Natural killer cell treated with Interleukin-12 subunit alpha and Interleukin-12 subunit beta and Interleukin-15 and Interleukin-18, amount 100 ng/mL, for 72 hours (primary cell): ENCODE results near the gene ADCY4. TPM values are rescaled to one million over a fixed set of nuclear protein-coding genes. Genes with fewer than 3 reads are reported as not detected.

Experiments
- ATAC-seq, 2 donors: fragments of 150-1000 bp; cut with Tn5 transposase in 1 of 2; sonication (Bioruptor Pico), chemical (Tn5 transposase) in 1 of 2; 2 replicates each; pipeline ENCODE4 v1.10.0; 2021
- DNase-seq: peaks from one replicate; pipeline ENCODE4 v3.0.0; 2022; ENCODE audit warnings: low spot score
- H3K27ac Mint-ChIP-seq, 2 donors: 1 replicate in 1 of 2; 2 replicates in 1 of 2; pipeline ENCODE4 v1.8.0; 2022; ENCODE audit warnings: mixed read lengths in 2 of 2, mild to moderate bottlenecking in 1 of 2, moderate library complexity in 1 of 2
- H3K27me3 Mint-ChIP-seq, 2 donors: 1 replicate in 1 of 2; 2 replicates in 1 of 2; pipeline ENCODE4 v1.8.0; 2022; ENCODE audit warnings: mixed read lengths in 2 of 2
- H3K36me3 Mint-ChIP-seq: one replicate; pipeline ENCODE4 v1.8.0; 2022; ENCODE audit warnings: mixed read lengths
- H3K4me1 Mint-ChIP-seq, 2 donors: 1 replicate in 1 of 2; 2 replicates in 1 of 2; pipeline ENCODE4 v1.8.0; 2022; ENCODE audit warnings: low read depth in 2 of 2, mixed read lengths in 2 of 2, mild to moderate bottlenecking in 1 of 2
- H3K4me3 Mint-ChIP-seq: one replicate; pipeline ENCODE4 v1.8.0; 2022; ENCODE audit warnings: mixed read lengths
- H3K9me3 Mint-ChIP-seq: 2 replicates; pipeline ENCODE4 v1.8.0; 2022; ENCODE audit warnings: mixed read lengths
- total RNA-seq, 2 donors: library from RNA; stranded (reverse); gene quantifications; one replicate each; pipeline ENCODE4 v1.2.3, GENCODE V29; 2022

Gene ADCY4
- total RNA-seq, 2 donors from 2014 or later = 1.0 to 1.9 TPM

GRCh38 chr14:24312736-24313507, 21.9 kb downstream of the ADCY4 start:
- Mint-ChIP-seq H3K27me3 (no peaks in the 10 kb centered on the region), H3K4me1 (peaks cover 69 to 76% of the 10 kb centered on the region in 2 donors), H3K9me3 (no peaks in the 10 kb centered on the region), H3K4me3 (peak overlapping the region; percentile 84), H3K27ac (peak overlapping the region; percentile 83 to 93), H3K36me3 (peaks cover 5% of the 10 kb centered on the region)
- ATAC-seq (peak; percentile 39 to 52), DNase-seq (no peak)

- Mint-ChIP-seq H3K36me3 (no peaks in the 10 kb centered on the region), H3K4me1 (peaks cover 69 to 71% of the 10 kb centered on the region in 2 donors)
- DNase-seq = no peak
These were observed 22.8 kb downstream of the ADCY4 start for GRCh38 chr14:24311837-24312615.

GRCh38 chr14:24310646-24311604, 23.9 kb downstream of the ADCY4 start, which contains the start of gene LTB4R:
Gene LTB4R, plus strand, starts transcription at chr14:24311502. Its CDS starts 4,150 bp downstream, at chr14:24315652.
- peak within 1 kb of the TSS; percentile 83 to 93 for H3K27ac Mint-ChIP-seq
- H3K27me3 Mint-ChIP-seq = no peaks in the 10 kb centered on the region
- H3K36me3 Mint-ChIP-seq = peaks cover 2% of the 10 kb centered on the region
- peak within 1 kb of the TSS; percentile 84 for H3K4me3 Mint-ChIP-seq
- ATAC-seq = peak; percentile 87
- peaks cover 69 to 71% of the 10 kb centered on the region in 2 donors for H3K4me1 Mint-ChIP-seq
- peak; percentile 71 for DNase-seq
- no peaks in the 10 kb centered on the region for H3K9me3 Mint-ChIP-seq

More at GRCh38 chr14:24311837-24312615, 22.8 kb downstream of the ADCY4 start:
- H3K9me3 Mint-ChIP-seq = no peaks in the 10 kb centered on the region
- H3K4me3 Mint-ChIP-seq = peak overlapping the region; percentile 84
- H3K27me3 Mint-ChIP-seq = no peaks in the 10 kb centered on the region
- ATAC-seq = peak; percentile 5 to 48
- peak overlapping the region; percentile 83 to 93 for H3K27ac Mint-ChIP-seq

- Mint-ChIP-seq H3K4me3 (peak overlapping the region; percentile 84), H3K4me1 (peaks cover 64 to 66% of the 10 kb centered on the region in 2 donors), H3K27me3 (no peaks in the 10 kb centered on the region), H3K36me3 (peaks cover 9% of the 10 kb centered on the region), H3K27ac (peak overlapping the region; percentile 61 to 70), H3K9me3 (no peaks in the 10 kb centered on the region)
- DNase-seq (no peak), ATAC-seq (no peak)
These were observed 24.6 kb downstream of the ADCY4 start for GRCh38 chr14:24310265-24310645.

- Mint-ChIP-seq H3K27me3 (no peaks in the 10 kb centered on the region), H3K27ac (peak within 1 kb of the TSS; percentile 61 to 70)
These were observed 25.2 kb downstream of the ADCY4 start, which contains the start of gene LTB4R2 for GRCh38 chr14:24309538-24310264. Gene LTB4R2, plus strand, starts transcription at chr14:24310140. Its CDS starts 525 bp downstream, at chr14:24310665.

GRCh38 chr14:24308342-24309124, 26.3 kb downstream of the ADCY4 start:
- ATAC-seq (no peak), DNase-seq (no peak)
- Mint-ChIP-seq H3K9me3 (no peaks in the 10 kb centered on the region), H3K4me1 (peaks cover 51 to 53% of the 10 kb centered on the region in 2 donors), H3K27me3 (no peaks in the 10 kb centered on the region), H3K4me3 (peak overlapping the region; percentile 2), H3K27ac (peak overlapping the region; percentile 9 to 70), H3K36me3 (peaks cover 23% of the 10 kb centered on the region)

More at GRCh38 chr14:24309538-24310264, 25.2 kb downstream of the ADCY4 start, which contains the start of gene LTB4R2:
- no peak for ATAC-seq
- Mint-ChIP-seq H3K36me3 (peaks cover 14% of the 10 kb centered on the region), H3K4me3 (peak within 1 kb of the TSS; percentile 84), H3K4me1 (peaks cover 59 to 65% of the 10 kb centered on the region in 2 donors), H3K9me3 (no peaks in the 10 kb centered on the region)
- DNase-seq = no peak

- ATAC-seq (no peak), DNase-seq (no peak)
- Mint-ChIP-seq H3K4me3 (peak within 1 kb of the TSS; percentile 2), H3K9me3 (no peaks in the 10 kb centered on the region), H3K4me1 (peaks cover 44 to 46% of the 10 kb centered on the region in 2 donors), H3K27me3 (no peaks in the 10 kb centered on the region), H3K36me3 (peaks cover 23% of the 10 kb centered on the region), H3K27ac (peak within 1 kb of the TSS; percentile 9 to 15)
These were observed 27.1 kb downstream of the ADCY4 start, which contains the start of gene CIDEB for GRCh38 chr14:24307575-24308341. Gene CIDEB, minus strand, starts transcription at chr14:24307977. Its CDS starts 119 bp downstream, at chr14:24307858.

GRCh38 chr14:24307156-24307574, 27.7 kb downstream of the ADCY4 start:
- DNase-seq (no peak), ATAC-seq (no peak)
- Mint-ChIP-seq H3K4me3 (no peak overlapping the region), H3K36me3 (peaks cover 23% of the 10 kb centered on the region), H3K27me3 (no peaks in the 10 kb centered on the region), H3K27ac (peak overlapping the region in 1 of 2 donors; percentile 5), H3K4me1 (peaks cover 38 to 41% of the 10 kb centered on the region in 2 donors), H3K9me3 (no peaks in the 10 kb centered on the region)

- no peaks in the 10 kb centered on the region for H3K27me3 Mint-ChIP-seq
- no peak overlapping the region for H3K4me3 Mint-ChIP-seq
- H3K36me3 Mint-ChIP-seq = peaks cover 23% of the 10 kb centered on the region
- H3K27ac Mint-ChIP-seq = no peak overlapping the region
- H3K9me3 Mint-ChIP-seq = no peaks in the 10 kb centered on the region
- H3K4me1 Mint-ChIP-seq = peaks cover 34 to 39% of the 10 kb centered on the region in 2 donors
- DNase-seq = no peak
- no peak for ATAC-seq
These were observed 30.9 kb downstream of the ADCY4 start for GRCh38 chr14:24304019-24304387.

- peaks cover 43 to 56% of the 10 kb centered on the region in 2 donors for H3K4me1 Mint-ChIP-seq
- H3K27ac Mint-ChIP-seq = peak overlapping the region; percentile 78 to 90
- no peak for ATAC-seq
- no peak for DNase-seq
- peak overlapping the region; percentile 92 for H3K4me3 Mint-ChIP-seq
- H3K36me3 Mint-ChIP-seq = peaks cover 16% of the 10 kb centered on the region
- no peaks in the 10 kb centered on the region for H3K27me3 Mint-ChIP-seq
- no peaks in the 10 kb centered on the region for H3K9me3 Mint-ChIP-seq
These were observed 34.4 kb downstream of the ADCY4 start for GRCh38 chr14:24300326-24300980.
